B cell (primary cell): ENCODE measurements around the gene AGAP1. TPM values are rescaled to one million over a fixed set of nuclear protein-coding genes. Genes with fewer than 3 reads are reported as not detected.

Experiments used
- ATAC-seq: fragments of 200-7000 bp; cut with Tn5 transposase; one replicate; pipeline ENCODE4 v1.10.0; 2021; ENCODE audit warnings: low read depth, mild to moderate bottlenecking, moderate number of reproducible peaks, moderate library complexity
- CTCF ChIA-PET: fragments of 350-600 bp; sonication (Branson Sonifier 250); formaldehyde crosslinking; loops from one replicate; lab custom pipeline; 2021; ENCODE audit warnings: antibody characterized with exemption, inconsistent platforms; lab: Charles Lee
- POLR2A ChIA-PET: fragments of 350-600 bp; sonication (Branson Sonifier 250); formaldehyde crosslinking; loops from one replicate; lab custom pipeline; 2021; ENCODE audit warnings: antibody characterized with exemption; lab: Charles Lee
- DNase-seq: peaks from one replicate; pipeline ENCODE4 v3.0.0; 2013
- H2AFZ ChIP-seq: 2 replicates; pipeline ENCODE4 v1.6.1; 2012; ENCODE audit warnings: mild to moderate bottlenecking, low read depth, low read length; ENCODE audit not compliant: insufficient read depth, poor library complexity, severe bottlenecking
- H3K27ac ChIP-seq, 2 donors: 1 replicate in 1 of 2; 2 replicates in 1 of 2; pipeline ENCODE4 v1.5.1; 2012 to 2013; ENCODE audit warnings: low read length in 2 of 2, mild to moderate bottlenecking in 2 of 2, moderate library complexity in 1 of 2
- H3K27me3 ChIP-seq, 4 experiments: fragments of 200-600 bp in 1 of 4; sonication (generic) in 1 of 4; replicated peaks in 1 of 4; 1 replicate in 2 of 4; 2 replicates in 2 of 4; pipeline versions ENCODE4 v1.6.1 to v1.7.0; 2013 to 2016; ENCODE audit warnings: low read length in 3 of 4, mild to moderate bottlenecking in 2 of 4, mixed read lengths in 1 of 4, moderate library complexity in 1 of 4; ENCODE audit not compliant: insufficient read depth in 4 of 4, control insufficient read depth in 3 of 4; ENCODE audit errors: control extremely low read depth in 1 of 4
- H3K36me3 ChIP-seq, 2 experiments: replicated peaks in 1 of 2; 1 replicate in 1 of 2; 2 replicates in 1 of 2; pipeline versions ENCODE4 v1.6.1 to v1.7.1; 2013; ENCODE audit warnings: low read length in 1 of 2; ENCODE audit not compliant: insufficient read depth in 2 of 2, control insufficient read depth in 1 of 2; ENCODE audit errors: control extremely low read depth in 1 of 2, extremely low read depth in 1 of 2
- H3K4me1 ChIP-seq, 2 donors: fragments of 200-600 bp in 1 of 2; sonication (generic) in 1 of 2; 1 replicate in 1 of 2; 2 replicates in 1 of 2; pipeline versions ENCODE4 v1.5.1 to v1.6.1; 2013 to 2017; ENCODE audit warnings: low read length in 2 of 2; ENCODE audit not compliant: control insufficient read depth in 2 of 2, insufficient read depth in 2 of 2
- H3K4me2 ChIP-seq: replicated peaks from 2 replicates; pipeline ENCODE3; 2012; ENCODE audit warnings: mild to moderate bottlenecking, low read depth, low read length; ENCODE audit not compliant: poor library complexity, severe bottlenecking
- H3K4me3 ChIP-seq, 5 experiments: fragments of 200-600 bp in 1 of 5; sonication (generic) in 1 of 5; 1 replicate in 3 of 5; 2 replicates in 2 of 5; pipeline versions ENCODE4 v1.5.1 to v1.7.0; 2011 to 2016; ENCODE audit warnings: low read length in 4 of 5, mild to moderate bottlenecking in 4 of 5, low read depth in 2 of 5, control low read depth in 1 of 5, moderate library complexity in 1 of 5; ENCODE audit not compliant: insufficient read depth in 1 of 5; ENCODE audit errors: control extremely low read depth in 1 of 5, extremely low read depth in 1 of 5
- H3K79me2 ChIP-seq: fragments of 200-600 bp; sonication (generic); one replicate; pipeline ENCODE4 v1.6.0; 2016; ENCODE audit warnings: low read length; ENCODE audit not compliant: control insufficient read depth, insufficient read depth
- H3K9ac ChIP-seq: fragments of 200-600 bp; sonication (generic); 2 replicates; pipeline ENCODE4 v1.6.1; 2017; ENCODE audit warnings: mild to moderate bottlenecking, low read length, moderate library complexity
- H3K9me3 ChIP-seq, 3 donors: one replicate each; pipeline versions ENCODE4 v1.6.1 to v1.7.1; 2013; ENCODE audit warnings: low read length in 2 of 3; ENCODE audit not compliant: control insufficient read depth in 2 of 3, insufficient read depth in 1 of 3; ENCODE audit errors: control extremely low read depth in 1 of 3
- H4K20me1 ChIP-seq: 2 replicates; pipeline ENCODE4 v1.6.0; 2012; ENCODE audit warnings: mild to moderate bottlenecking, low read length; ENCODE audit not compliant: insufficient read depth, control insufficient read depth, poor library complexity, severe bottlenecking
- H3K27ac Mint-ChIP-seq: one replicate; pipeline ENCODE4 v1.8.0; 2021; ENCODE audit warnings: mixed read lengths
- H3K27me3 Mint-ChIP-seq: one replicate; pipeline ENCODE4 v1.8.0; 2021; ENCODE audit warnings: mixed read lengths
- H3K4me1 Mint-ChIP-seq: one replicate; pipeline ENCODE4 v1.8.0; 2021; ENCODE audit warnings: mixed read lengths
- H3K4me3 Mint-ChIP-seq: one replicate; pipeline ENCODE4 v1.8.0; 2021; ENCODE audit warnings: mixed read lengths
- H3K9me3 Mint-ChIP-seq: one replicate; pipeline ENCODE4 v1.8.0; 2022; ENCODE audit warnings: mixed read lengths; ENCODE audit not compliant: insufficient read depth
- CTCF ChIP-seq: fragments of 200-600 bp; IDR thresholded peaks from one replicate; pipeline ENCODE4 v1.8.0; 2022; ENCODE audit warnings: antibody characterized with exemption, mild to moderate bottlenecking
- EZH2 ChIP-seq: IDR thresholded peaks from 2 replicates; pipeline ENCODE4 v1.6.1; 2012; ENCODE audit warnings: borderline replicate concordance, low read depth, mild to moderate bottlenecking, moderate library complexity, low read length; ENCODE audit not compliant: insufficient read depth, poor library complexity, severe bottlenecking
- WGBS: methylation state at CpG from one replicate; pipeline ENCODE4 v1.1.5; 2013; ENCODE audit warnings: missing lambda C conversion rate; ENCODE audit not compliant: insufficient coverage; 5-methylcytosine and 5-hydroxymethylcytosine counted together
- intact Hi-C: fragments of 100-400 bp; cut with micrococcal nuclease; formaldehyde crosslinking; loops from one replicate; pipeline ENCODE4 v1.10.0; 2022
- polyA plus RNA-seq: library from polyadenylated mRNA; depleted of rRNA; stranded (reverse); fragments of >200 nt; gene quantifications from 2 replicates; pipeline ENCODE4 v1.2.3, GENCODE V29; 2012
- total RNA-seq, 2 donors: library from RNA; stranded (reverse); fragments of 120-200 nt in 1 of 2; gene quantifications; 1 replicate in 1 of 2; 2 replicates in 1 of 2; pipeline versions ENCODE4 v1.2.3 to v1.2.4, GENCODE V29; 2013 to 2022

AGAP1 gene
- total and polyA plus RNA-seq, 2 donors (not counting 1 experiment from before 2014, with no cell fraction given), result 0.01 TPM; not detected in 1

GRCh38 chr2:235591231-235591730 is 97.4 kb downstream of the AGAP1 start:
- H2AFZ ChIP-seq, result no peak overlapping the region
- H3K27ac ChIP-seq, result no peak overlapping the region
- H3K27me3 ChIP-seq, result no peaks in the 10 kb centered on the region
- no peaks in the 10 kb centered on the region for H3K9me3 ChIP-seq
- no peaks in the 10 kb centered on the region for H3K4me1 ChIP-seq
- no peaks in the 10 kb centered on the region for H3K79me2 ChIP-seq
- H4K20me1 ChIP-seq, result no peaks in the 10 kb centered on the region
- no peaks in the 10 kb centered on the region for H3K36me3 ChIP-seq
- H3K4me3 ChIP-seq, result no peak overlapping the region
- H3K9me3 Mint-ChIP-seq, result no peaks in the 10 kb centered on the region
- no peak overlapping the region for H3K27ac Mint-ChIP-seq
- POLR2A ChIA-PET, result no interaction called here
- no peak overlapping the region for H3K9ac ChIP-seq
- no peak overlapping the region for H3K4me3 Mint-ChIP-seq
- DNase-seq (no peak), ATAC-seq (no peak)
- no peaks in the 10 kb centered on the region for H3K4me1 Mint-ChIP-seq
- intact Hi-C loops, result no loop called here
- TF ChIP-seq CTCF (no peak), EZH2 (no peak)
- no peak overlapping the region for H3K4me2 ChIP-seq
- 90% methylated on average over 9 of the region's 14 CpGs for WGBS
- CTCF ChIA-PET, result no interaction called here
- peaks cover 3% of the 10 kb centered on the region for H3K27me3 Mint-ChIP-seq

DNA sequence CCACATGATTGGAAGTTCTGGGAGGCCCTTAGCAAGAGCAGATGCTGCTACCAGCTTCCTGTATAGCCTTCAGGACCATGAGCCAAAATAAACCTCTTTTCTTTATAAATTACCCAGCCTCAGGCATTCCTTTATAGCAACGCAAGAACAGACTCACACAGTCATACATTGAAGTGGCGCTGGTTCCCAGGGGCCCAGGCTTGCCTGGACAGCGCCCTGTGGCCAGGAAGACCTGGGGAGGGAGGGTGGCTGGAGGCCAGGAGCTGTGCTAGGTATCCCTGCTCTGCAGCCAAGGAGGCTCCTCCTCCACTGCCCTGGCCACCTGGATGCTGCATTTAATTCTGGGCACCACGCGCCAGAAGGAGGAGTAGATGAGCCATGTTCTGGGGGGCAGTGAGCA is 98.1 kb downstream of the AGAP1 start:
- no peak for TF ChIP-seq CTCF
- TF ChIP-seq EZH2, result no peak
- Histone ChIP-seq H3K9ac (no peak overlapping the region), H3K4me2 (no peak overlapping the region), H3K79me2 (no peaks in the 10 kb centered on the region), H3K27ac (no peak overlapping the region), H4K20me1 (no peaks in the 10 kb centered on the region), H2AFZ (no peak overlapping the region), H3K9me3 (no peaks in the 10 kb centered on the region), H3K36me3 (no peaks in the 10 kb centered on the region), H3K4me3 (no peak overlapping the region), H3K27me3 (no peaks in the 10 kb centered on the region), H3K4me1 (no peaks in the 10 kb centered on the region)
- H3K4me1 Mint-ChIP-seq, result no peaks in the 10 kb centered on the region
- H3K27ac Mint-ChIP-seq, result no peak overlapping the region
- H3K27me3 Mint-ChIP-seq, result peaks cover 3% of the 10 kb centered on the region
- DNase-seq (no peak), ATAC-seq (no peak)
- no peak overlapping the region for H3K4me3 Mint-ChIP-seq
- intact Hi-C loops, result no loop called here
- H3K9me3 Mint-ChIP-seq, result no peaks in the 10 kb centered on the region
- POLR2A ChIA-PET, result no interaction called here
- 97% methylated on average over 3 of the region's 5 CpGs for WGBS
- CTCF ChIA-PET, result no interaction called here
